NCI-H510A (cell line): Measurements from ENCODE around the gene OR4E2.
"Not testable (repeated sequence)": the region's sequence is repeated elsewhere in the genome, so short reads cannot be mapped to it uniquely, and the experiment has no call there.

ENCODE experiments used
- DNase-seq: peaks from one replicate; lab custom pipeline; 2025; lab: John Stamatoyannopoulos, UW

OR4E2 gene

DNA sequence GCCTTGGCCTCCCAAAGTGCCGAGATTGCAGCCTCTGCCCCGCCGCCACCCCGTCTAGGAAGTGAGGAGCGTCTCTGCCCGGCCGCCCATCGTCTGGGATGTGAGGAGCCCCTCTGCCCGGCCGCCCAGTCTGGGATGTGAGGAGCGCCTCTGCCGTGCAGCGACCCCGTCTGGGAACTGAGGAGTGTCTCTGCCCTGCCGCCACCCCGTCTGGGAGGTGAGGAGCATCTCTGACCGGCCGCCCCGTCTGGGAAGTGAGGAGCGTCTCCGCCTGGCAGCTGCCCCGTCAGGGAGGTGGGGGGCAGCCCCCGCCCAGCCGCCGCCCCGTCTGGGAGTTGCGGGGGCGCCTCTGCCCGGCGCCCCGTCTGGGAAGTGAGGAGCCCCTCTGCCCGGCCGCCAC lies 44.0 kb downstream of the OR4E2 start:
- DNase-seq: not testable (repeated sequence)

DNA sequence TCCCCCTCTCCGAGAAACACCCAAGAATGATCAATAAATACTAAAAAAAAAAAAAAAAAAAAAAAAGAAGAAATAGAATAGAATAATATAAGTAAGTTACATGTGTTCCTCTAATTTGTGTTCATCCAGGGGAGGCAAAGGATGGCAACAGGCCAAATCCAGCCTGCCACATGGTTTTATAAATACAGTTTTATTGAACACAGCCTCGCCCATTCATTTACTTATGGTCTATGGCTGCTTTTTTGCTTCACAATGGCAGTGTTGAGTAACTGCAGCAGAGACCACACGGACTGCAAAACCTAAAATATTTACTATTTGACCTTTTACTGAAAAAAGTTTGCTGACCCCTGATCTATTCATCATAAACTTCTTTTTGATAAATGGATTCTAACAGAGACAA lies 44.9 kb downstream of the OR4E2 start:
- not testable (repeated sequence) for DNase-seq

DNA sequence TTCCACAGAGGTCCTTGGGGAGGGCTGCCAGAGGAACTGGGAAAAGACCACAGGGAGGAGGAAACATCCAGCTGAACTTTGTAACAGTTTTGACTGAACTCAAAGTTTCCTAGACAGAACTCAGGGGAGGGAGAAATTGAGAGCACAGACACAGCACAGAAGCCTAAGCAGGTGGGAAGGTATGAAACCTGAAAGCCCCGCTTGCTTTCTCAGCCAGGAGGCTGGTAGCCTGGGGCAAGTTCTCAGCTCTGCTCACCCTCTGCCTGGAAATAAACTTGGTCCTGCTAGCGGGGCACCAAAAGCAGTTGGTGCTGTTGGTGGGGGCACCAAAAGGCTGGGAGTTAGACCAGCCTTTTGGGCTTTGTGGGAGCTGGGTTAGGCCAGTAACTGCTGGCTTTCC lies 45.9 kb downstream of the OR4E2 start:
- no peak for DNase-seq

DNA sequence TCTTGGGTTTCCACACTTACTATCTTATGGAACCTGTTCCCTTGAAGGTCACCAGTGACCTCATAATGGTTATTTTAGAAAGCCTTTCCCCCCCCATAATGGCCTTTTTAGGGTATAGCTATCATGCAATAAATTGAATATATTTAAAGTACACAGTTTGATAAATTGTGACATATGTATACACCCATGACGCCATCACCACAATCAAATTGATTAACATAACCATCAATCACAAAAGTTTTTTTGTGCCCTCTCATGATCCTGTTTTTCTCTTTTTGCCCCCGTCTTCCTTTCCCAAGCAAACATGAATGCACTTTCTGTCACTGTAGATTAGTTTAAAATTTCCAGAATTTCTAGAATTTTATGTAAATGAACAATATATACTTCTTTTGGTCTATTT lies 48.7 kb downstream of the OR4E2 start:
- DNase-seq: no peak

DNA sequence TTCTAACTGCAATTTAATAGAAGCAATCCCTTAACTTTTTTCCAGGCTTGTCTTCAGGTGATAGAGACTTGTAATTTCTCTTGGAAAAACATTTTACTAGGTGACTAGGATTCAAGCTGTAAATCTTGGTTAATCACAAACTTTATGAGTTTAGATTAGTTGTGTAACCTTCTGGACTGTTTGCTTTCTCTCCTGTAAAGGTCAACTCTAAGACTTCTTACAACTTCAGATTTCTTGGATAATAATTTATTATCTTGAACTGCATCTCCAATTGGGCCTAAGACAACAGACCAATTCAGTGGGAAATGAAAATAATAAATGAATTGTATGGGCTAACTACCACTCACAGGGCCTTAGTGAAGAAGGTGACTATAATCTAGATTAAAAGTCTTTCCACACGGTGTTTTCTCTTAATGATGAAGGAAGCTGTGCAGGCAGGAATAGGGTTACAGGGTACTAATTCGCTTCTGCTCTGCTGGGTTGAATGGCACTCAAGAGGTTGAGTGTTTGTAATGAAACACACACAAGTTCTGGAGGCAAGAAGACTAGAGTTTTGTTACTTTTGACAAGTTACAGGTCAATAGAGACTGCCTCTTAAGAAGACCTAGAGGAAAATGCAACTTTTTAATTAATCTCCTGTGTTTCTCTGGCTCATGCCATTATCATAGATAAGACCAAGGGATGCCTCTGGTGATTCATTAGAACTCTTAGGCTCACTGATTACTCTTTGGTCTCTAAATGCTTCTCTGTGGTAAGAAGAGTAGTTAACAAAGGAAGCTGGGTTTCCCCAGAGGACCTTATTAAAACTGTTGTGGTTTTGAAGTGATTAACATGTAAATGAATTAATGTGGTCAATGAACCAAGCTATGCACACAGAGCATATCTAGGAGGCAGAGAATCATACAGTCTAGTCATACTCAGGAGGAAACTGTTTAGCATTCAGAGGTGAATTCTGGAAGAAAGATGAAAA lies 50.0 kb downstream of the OR4E2 start:
- DNase-seq: no peak

DNA sequence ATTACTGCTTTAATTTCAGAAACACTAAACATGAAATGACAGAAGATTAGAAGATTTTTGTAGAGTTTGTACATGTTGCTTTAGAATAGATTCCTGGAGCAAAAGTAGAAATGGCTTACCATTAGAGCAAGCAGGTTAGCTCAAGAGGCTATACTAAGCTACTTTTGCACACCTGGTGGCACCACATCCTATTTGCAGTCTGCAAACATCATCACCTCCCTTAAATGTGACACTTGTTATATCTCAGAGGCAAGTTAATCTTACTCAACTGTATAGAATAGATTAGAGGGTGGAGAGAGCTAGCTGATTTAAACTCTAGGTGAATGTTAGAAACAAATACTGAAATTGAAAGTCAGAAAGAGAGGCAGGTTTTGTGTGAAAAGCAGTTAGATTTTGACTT lies 50.7 kb downstream of the OR4E2 start:
- no peak for DNase-seq

DNA sequence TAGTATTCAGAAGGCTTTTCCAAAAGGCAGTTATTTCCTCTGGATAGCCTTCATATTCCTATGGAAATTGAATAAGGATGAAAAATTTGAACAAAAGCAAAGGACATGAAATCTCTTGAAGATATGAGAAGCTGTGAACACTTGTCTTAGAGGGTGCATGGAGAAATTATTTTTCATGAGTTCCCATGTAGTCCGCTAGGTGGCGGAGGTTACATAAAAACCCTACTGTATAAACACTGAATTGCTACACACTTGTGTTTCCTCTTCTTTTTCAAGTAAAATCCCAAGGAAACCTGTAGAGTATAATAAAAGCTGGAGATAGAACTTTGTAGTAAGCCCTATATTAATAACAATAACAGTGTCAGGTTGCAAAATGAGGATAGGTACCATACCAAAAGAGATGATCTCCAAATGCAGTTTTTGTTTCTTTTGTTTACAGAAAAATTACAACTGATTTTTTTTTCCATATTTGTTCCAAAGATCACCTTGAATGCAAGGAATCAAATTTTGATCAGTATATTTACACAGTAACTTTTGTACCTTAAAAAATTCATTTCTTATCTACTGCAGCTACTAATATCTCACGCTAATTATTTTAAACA lies 57.8 kb downstream of the OR4E2 start:
- DNase-seq: no peak

DNA sequence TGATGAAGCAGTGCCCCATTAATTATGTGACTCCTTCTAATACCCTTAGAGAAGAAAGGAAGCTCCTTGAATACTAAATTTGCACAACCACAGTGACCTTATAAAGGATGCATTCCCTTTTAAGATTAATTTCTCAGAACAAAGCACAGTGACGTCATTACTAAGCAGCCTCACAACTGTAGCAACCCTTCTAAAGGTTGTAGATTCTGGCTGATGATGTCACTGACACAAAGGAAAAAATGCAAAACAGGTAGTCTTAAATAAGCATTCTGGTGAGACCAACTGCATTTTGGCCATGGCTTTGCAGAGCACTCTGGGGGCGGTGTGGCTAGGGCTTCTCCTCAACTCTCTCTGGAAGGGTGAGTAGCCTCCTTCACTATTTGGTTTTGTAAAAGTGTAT lies 58.4 kb downstream of the OR4E2 start:
- DNase-seq: no peak

DNA sequence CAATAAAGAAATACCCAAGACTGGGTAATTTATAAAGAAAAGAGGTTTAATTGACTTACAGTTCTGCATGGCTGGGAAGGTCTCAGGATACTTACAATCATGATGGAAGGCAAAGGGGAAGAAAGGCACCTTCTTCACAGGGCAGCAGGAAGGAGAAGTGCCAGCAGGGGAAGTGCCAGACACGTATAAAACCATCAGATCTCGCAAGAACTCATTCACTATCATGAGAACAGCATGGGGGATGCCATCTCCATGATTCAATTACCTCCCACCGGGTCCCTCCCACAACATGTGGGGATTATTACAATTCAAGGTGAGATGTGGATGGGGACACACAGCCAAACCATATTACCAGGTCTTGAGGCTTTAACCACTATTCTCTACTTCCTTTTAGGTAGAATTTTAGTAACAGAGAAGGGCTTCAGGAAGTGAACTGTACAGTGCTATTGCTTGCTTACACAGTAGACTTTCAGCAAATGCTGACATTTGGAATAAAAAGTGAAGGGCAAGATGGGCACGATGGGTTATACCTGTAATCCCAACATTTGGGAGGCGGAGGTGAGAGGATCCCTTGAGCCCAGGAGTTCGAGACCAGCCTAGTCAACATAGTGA lies 60.8 kb downstream of the OR4E2 start:
- no peak for DNase-seq
